K562 (cell line): ENCODE data around the gene ST7.

Experiments used
- BACH1 ChIP-seq: fragments of 200-800 bp; sonication (Bioruptor generic); IDR thresholded peaks from 2 replicates; pipeline ENCODE4 v1.6.1; 2016; ENCODE audit warnings: missing genetic modification characterization, missing compliant biosample characterization
- DPF2 ChIP-seq: fragments of 450-650 bp; IDR thresholded peaks from 2 replicates; pipeline ENCODE4 v1.6.1; 2016
- PHTF2 ChIP-seq: fragments of 250-450 bp; sonication (Bioruptor Pico); IDR thresholded peaks from 2 replicates; pipeline ENCODE4 v1.5.0; 2021; ENCODE audit warnings: mild to moderate bottlenecking
- POLR2B ChIP-seq: fragments of 450-650 bp; IDR thresholded peaks from 2 replicates; pipeline ENCODE4 v1.6.1; 2018; ENCODE audit warnings: low read depth; ENCODE audit not compliant: partially characterized antibody
- SRF ChIP-seq, 2 experiments: fragments of 250-450, 450-650 bp in 1 of 2; sonication (Bioruptor Pico) in 1 of 2; sonication (generic) in 1 of 2; formaldehyde crosslinking; IDR thresholded peaks; 2 replicates each; pipeline versions ENCODE4 v1.5.0 to v1.5.1; 2020 to 2022; ENCODE audit warnings: mild to moderate bottlenecking in 1 of 2, missing genetic modification reagents in 1 of 2
- SRSF3 ChIP-seq: fragments of 200-400 bp; formaldehyde crosslinking; IDR thresholded peaks from 2 replicates; pipeline ENCODE4 v1.6.1; 2016; ENCODE audit warnings: mild to moderate bottlenecking, low read length, moderate library complexity; ENCODE audit not compliant: insufficient read depth
- WHSC1 ChIP-seq: IDR thresholded peaks from one replicate; pipeline ENCODE4 v1.6.1; 2012; ENCODE audit warnings: low read length, control low read depth, inconsistent platforms
- ZKSCAN1 ChIP-seq: fragments of 150-350 bp; IDR thresholded peaks from 2 replicates; pipeline ENCODE4 v1.6.1; 2016; ENCODE audit warnings: low read depth, low read length
- TF ChIP-seq, protein P1 (sequence below): sonication (generic); formaldehyde crosslinking; IDR thresholded peaks from 2 replicates; pipeline ENCODE4 v1.5.0; 2020; ENCODE audit warnings: missing genetic modification reagents

- TF ChIP-seq, protein P1, sequence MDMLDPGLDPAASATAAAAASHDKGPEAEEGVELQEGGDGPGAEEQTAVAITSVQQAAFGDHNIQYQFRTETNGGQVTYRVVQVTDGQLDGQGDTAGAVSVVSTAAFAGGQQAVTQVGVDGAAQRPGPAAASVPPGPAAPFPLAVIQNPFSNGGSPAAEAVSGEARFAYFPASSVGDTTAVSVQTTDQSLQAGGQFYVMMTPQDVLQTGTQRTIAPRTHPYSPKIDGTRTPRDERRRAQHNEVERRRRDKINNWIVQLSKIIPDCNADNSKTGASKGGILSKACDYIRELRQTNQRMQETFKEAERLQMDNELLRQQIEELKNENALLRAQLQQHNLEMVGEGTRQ (CRISPR knock-in tag) = no peak
- no peak for TF ChIP-seq WHSC1
- TF ChIP-seq SRF (CRISPR knock-in tag; IDR thresholded peaks at IDR 0.05) = no peak
- TF ChIP-seq DPF2 = no peak
- TF ChIP-seq SRSF3 = no peak
- TF ChIP-seq POLR2B = no peak
- TF ChIP-seq PHTF2 (CRISPR knock-in tag) = no peak
- no peak for TF ChIP-seq ZKSCAN1
- TF ChIP-seq BACH1 (tag) = no peak
These were observed 119.4 kb downstream of the ST7 start for GRCh38 chr7:117072620-117073118.
